Endothelial cell of umbilical vein (primary cell): Measurements from ENCODE around the gene SARNP. TPM values are rescaled to one million over a fixed set of nuclear protein-coding genes. Genes with fewer than 3 reads are reported as not detected.

Experiments
- BruUV-seq: library from RNA; stranded (reverse); fragments of 400-500 nt; replicated peaks from 2 replicates; lab custom pipeline; 2021; lab: Mats Ljungman, UMichigan
- CTCF ChIA-PET: fragments of 300-600, 350-600 bp; sonication (Branson Sonifier 250); formaldehyde crosslinking; loops from one replicate; lab custom pipeline; 2021; ENCODE audit warnings: antibody characterized with exemption, inconsistent platforms; lab: Charles Lee
- POLR2A ChIA-PET: fragments of 300-600, 350-600 bp; sonication (Branson Sonifier 250); formaldehyde crosslinking; loops from one replicate; lab custom pipeline; 2021; ENCODE audit warnings: antibody characterized with exemption, inconsistent platforms; lab: Charles Lee
- DNase-seq: peaks from one replicate; pipeline ENCODE4 v3.0.0-alpha.2; 2011; ENCODE audit warnings: low read depth, low spot score
- FAIRE-seq: peaks from 2 replicates; lab custom pipeline; 2011; peaks lifted over from hg19 to GRCh38; lab: Jason Lieb, UNC
- H2AFZ ChIP-seq: 2 replicates; pipeline ENCODE4 v1.6.0; 2012; ENCODE audit warnings: low read depth, low read length, control low read depth, inconsistent platforms
- H3K27ac ChIP-seq: 2 replicates; pipeline ENCODE4 v1.5.1; 2011; ENCODE audit warnings: low read depth, mild to moderate bottlenecking, control low read depth, low read length, moderate library complexity; ENCODE audit not compliant: insufficient read depth
- H3K27me3 ChIP-seq, 2 experiments: 2 replicates each; pipeline versions ENCODE4 v1.6.0 to v1.6.1; 2011; ENCODE audit warnings: low read length in 2 of 2, mixed read lengths in 1 of 2; ENCODE audit not compliant: control insufficient read depth in 2 of 2, insufficient read depth in 2 of 2
- H3K36me3 ChIP-seq, 2 experiments: 2 replicates in 1 of 2; 3 replicates in 1 of 2; pipeline ENCODE4 v1.5.1; 2011; ENCODE audit warnings: low read length in 2 of 2, mild to moderate bottlenecking in 1 of 2, moderate library complexity in 1 of 2; ENCODE audit not compliant: control insufficient read depth in 2 of 2, insufficient read depth in 2 of 2; ENCODE audit errors: extremely low read depth in 1 of 2
- H3K4me1 ChIP-seq: 3 replicates; pipeline ENCODE4 v1.5.1; 2011; ENCODE audit warnings: mild to moderate bottlenecking, low read length; ENCODE audit not compliant: control insufficient read depth, insufficient read depth; ENCODE audit errors: extremely low read depth
- H3K4me2 ChIP-seq: 2 replicates; pipeline ENCODE4 v1.6.1; 2011; ENCODE audit warnings: low read length, control low read depth, mixed read lengths; ENCODE audit not compliant: insufficient read depth
- H3K4me3 ChIP-seq, 3 experiments: fragments of 200-600 bp in 1 of 3; sonication (generic), shearing (Covaris generic) in 1 of 3; replicated peaks in 1 of 3; 2 replicates each; pipeline ENCODE4 v1.5.1; 2011 to 2016; ENCODE audit warnings: control low read depth in 3 of 3, low read length in 3 of 3, mild to moderate bottlenecking in 2 of 3, inconsistent platforms in 1 of 3, low read depth in 1 of 3, moderate library complexity in 1 of 3; ENCODE audit not compliant: insufficient read depth in 1 of 3
- H3K79me2 ChIP-seq: 2 replicates; pipeline ENCODE4 v1.6.0; 2012; ENCODE audit warnings: low read length, inconsistent platforms; ENCODE audit not compliant: control insufficient read depth, insufficient read depth
- H3K9ac ChIP-seq: replicated peaks from 2 replicates; pipeline ENCODE3; 2011; ENCODE audit warnings: low read length, control low read depth; ENCODE audit not compliant: insufficient read depth; ENCODE audit errors: extremely low read depth
- H3K9me1 ChIP-seq: replicated peaks from 3 replicates; pipeline ENCODE4 v1.6.0; 2011; ENCODE audit warnings: mild to moderate bottlenecking, low read length; ENCODE audit not compliant: control insufficient read depth, insufficient read depth; ENCODE audit errors: extremely low read depth
- H3K9me3 ChIP-seq: replicated peaks from 2 replicates; pipeline ENCODE4 v1.5.1; 2012; ENCODE audit warnings: low read length, inconsistent platforms; ENCODE audit not compliant: control insufficient read depth, insufficient read depth
- H4K20me1 ChIP-seq: replicated peaks from 2 replicates; pipeline ENCODE3; 2011; ENCODE audit warnings: mild to moderate bottlenecking, low read length; ENCODE audit not compliant: control insufficient read depth, insufficient read depth; ENCODE audit errors: extremely low read depth
- FOS ChIP-seq: IDR thresholded peaks from 2 replicates; pipeline ENCODE4 v1.6.1; 2011; ENCODE audit warnings: mild to moderate bottlenecking, low read length, moderate library complexity, borderline replicate concordance; ENCODE audit not compliant: insufficient read depth
- GATA2 ChIP-seq: IDR thresholded peaks from 2 replicates; pipeline ENCODE4 v1.7.0; 2011; ENCODE audit warnings: low read depth, mild to moderate bottlenecking, moderate library complexity, mixed read lengths, low read length; ENCODE audit not compliant: insufficient read length, insufficient read depth
- JUN ChIP-seq: IDR thresholded peaks from 2 replicates; pipeline ENCODE4 v1.6.1; 2011; ENCODE audit warnings: borderline replicate concordance, low read depth; ENCODE audit not compliant: insufficient read length, insufficient read depth
- POLR2A ChIP-seq: IDR thresholded peaks from 2 replicates; pipeline ENCODE4 v1.6.1; 2012; ENCODE audit warnings: low read depth, mild to moderate bottlenecking, control low read depth, low read length
- POLR2AphosphoS5 ChIP-seq: IDR thresholded peaks from 2 replicates; pipeline ENCODE4 v1.6.1; 2012; ENCODE audit warnings: low read depth, mild to moderate bottlenecking, control low read depth, low read length, moderate library complexity; ENCODE audit not compliant: insufficient read depth
- dilution Hi-C: fragments of 300-500 bp; cut with MboI; formaldehyde crosslinking; loops from one replicate; pipeline ENCODE4 v1.15.0; 2019; ENCODE audit warnings: low sequenced_read_pairs; ENCODE audit not compliant: extremely low pct_ligation_motif_present
- intact Hi-C: fragments of 100-400 bp; cut with micrococcal nuclease; formaldehyde crosslinking; loops from one replicate; pipeline ENCODE4 v1.10.0; 2022
- polyA plus RNA-seq, 4 experiments: library from polyadenylated mRNA; depleted of rRNA in 3 of 4; stranded (reverse) in 3 of 4; unstranded in 1 of 4; fragments of >200 nt; gene quantifications; 2 replicates each; pipeline versions ENCODE4 v1.2.1 to v1.2.3, GENCODE V29; 2011 to 2012; ENCODE audit warnings: missing spikeins in 1 of 4
- total RNA-seq: library from RNA; stranded (reverse); gene quantifications from 2 replicates; pipeline ENCODE4 v1.2.3, GENCODE V29; 2021
- TF ChIP-seq, protein P1 (sequence below): IDR thresholded peaks from 2 replicates; pipeline ENCODE4 v1.6.1; 2011; ENCODE audit not compliant: insufficient read depth, insufficient read length

SARNP gene
- total and polyA plus RNA-seq, 2 donors (not counting 3 experiments of a cell fraction or from before 2014, with no cell fraction given) = 88.1 to 101 TPM

GRCh38 chr12:55830601-55831446, 13.3 kb upstream of the SARNP start:
- DNase-seq = peak; percentile 76
- peak; percentile 67 for FAIRE-seq
- intact Hi-C loops = no loop called here
- Histone ChIP-seq H3K4me1 (peaks cover 26% of the 10 kb centered on the region), H3K9ac (peak overlapping the region; percentile 86), H4K20me1 (no peaks in the 10 kb centered on the region), H3K9me1 (no peaks in the 10 kb centered on the region), H3K4me2 (peak overlapping the region; percentile 74), H3K27me3 (no peaks in the 10 kb centered on the region), H3K27ac (peak overlapping the region; percentile 60), H3K4me3 (peak overlapping the region; percentile 81 to 92 (median 82)), H2AFZ (peak overlapping the region; percentile 70), H3K9me3 (no peaks in the 10 kb centered on the region), H3K36me3 (no peaks in the 10 kb centered on the region), H3K79me2 (peaks cover 30% of the 10 kb centered on the region)
- TF ChIP-seq FOS (no peak), JUN (no peak), GATA2 (no peak), POLR2AphosphoS5 (no peak), POLR2A (peak; percentile 52)
- TF ChIP-seq, protein P1, sequence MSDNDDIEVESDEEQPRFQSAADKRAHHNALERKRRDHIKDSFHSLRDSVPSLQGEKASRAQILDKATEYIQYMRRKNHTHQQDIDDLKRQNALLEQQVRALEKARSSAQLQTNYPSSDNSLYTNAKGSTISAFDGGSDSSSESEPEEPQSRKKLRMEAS = no peak
- no TSS peak for BruUV-seq
- ChIA-PET POLR2A (interaction anchor here (1.4 to 3.1 kb wide), 5 partner anchors 8 to 143 kb away, joined by 4 to 40 read pairs (median 15); partner anchors contain the start of genes ORMDL2, PYM1, RAB5B and SARNP), CTCF (interaction anchor here (0.9 to 4.5 kb wide), 11 partner anchors 8 to 198 kb away, joined by 3 to 38 read pairs (median 7); partner anchors contain the start of genes MMP19, ORMDL2 and SARNP)
- dilution Hi-C loops = no loop called here
